WTC11 (cell line): ENCODE data around the gene SDHA.
"Not testable (repeated sequence)": the region's sequence is repeated elsewhere in the genome, so short reads cannot be mapped to it uniquely, and the experiment has no call there.

Experiments used
- NR3C1 ChIP-seq: sonication (generic); formaldehyde crosslinking; conservative IDR thresholded peaks from 2 replicates; pipeline ENCODE4 v1.8.1; 2023; ENCODE audit warnings: low read depth, mild to moderate bottlenecking, missing genetic modification reagents
- TEAD4 ChIP-seq: sonication (generic); formaldehyde crosslinking; IDR thresholded peaks from 2 replicates; pipeline ENCODE4 v1.8.0; 2022; ENCODE audit warnings: mild to moderate bottlenecking, missing genetic modification reagents
- ZNF121 ChIP-seq: sonication (generic); formaldehyde crosslinking; IDR thresholded peaks from 2 replicates; pipeline ENCODE4 v1.8.0; 2023; ENCODE audit warnings: missing genetic modification reagents
- TF ChIP-seq, protein P1 (sequence below): sonication (generic); formaldehyde crosslinking; IDR thresholded peaks from 2 replicates; pipeline ENCODE4 v1.8.1; 2022; ENCODE audit warnings: low read depth, mild to moderate bottlenecking, moderate library complexity, missing genetic modification reagents, borderline replicate concordance
- TF ChIP-seq, protein P2 (sequence below): fragments of 200-600 bp; IDR thresholded peaks from 2 replicates; pipeline ENCODE4 v1.8.0; 2022; ENCODE audit warnings: antibody characterized with exemption

DNA sequence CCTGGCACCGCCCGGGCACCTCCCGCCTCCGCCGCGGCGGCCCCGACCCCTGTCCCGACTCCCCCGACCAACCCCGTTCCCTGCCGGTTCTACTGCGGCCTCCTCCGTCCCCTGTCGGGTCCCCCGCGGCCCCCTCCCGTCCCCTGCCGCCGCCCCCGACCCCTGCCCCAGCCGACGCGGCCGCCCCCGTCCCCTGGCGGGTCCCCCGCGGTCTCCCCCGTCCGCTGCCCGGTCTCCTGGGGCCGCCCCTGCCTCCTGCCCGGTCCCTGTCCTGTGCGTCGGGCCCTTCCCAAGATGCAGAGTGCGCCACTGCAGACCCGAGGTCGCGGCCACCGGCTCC lies 53.7 kb downstream of the SDHA start:
- TF ChIP-seq TEAD4, NR3C1, ZNF121 (CRISPR knock-in tag): not testable (repeated sequence)
- TF ChIP-seq, protein P1, sequence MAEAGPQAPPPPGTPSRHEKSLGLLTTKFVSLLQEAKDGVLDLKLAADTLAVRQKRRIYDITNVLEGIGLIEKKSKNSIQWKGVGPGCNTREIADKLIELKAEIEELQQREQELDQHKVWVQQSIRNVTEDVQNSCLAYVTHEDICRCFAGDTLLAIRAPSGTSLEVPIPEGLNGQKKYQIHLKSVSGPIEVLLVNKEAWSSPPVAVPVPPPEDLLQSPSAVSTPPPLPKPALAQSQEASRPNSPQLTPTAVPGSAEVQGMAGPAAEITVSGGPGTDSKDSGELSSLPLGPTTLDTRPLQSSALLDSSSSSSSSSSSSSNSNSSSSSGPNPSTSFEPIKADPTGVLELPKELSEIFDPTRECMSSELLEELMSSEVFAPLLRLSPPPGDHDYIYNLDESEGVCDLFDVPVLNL (CRISPR knock-in tag): not testable (repeated sequence)
- TF ChIP-seq, protein P2, sequence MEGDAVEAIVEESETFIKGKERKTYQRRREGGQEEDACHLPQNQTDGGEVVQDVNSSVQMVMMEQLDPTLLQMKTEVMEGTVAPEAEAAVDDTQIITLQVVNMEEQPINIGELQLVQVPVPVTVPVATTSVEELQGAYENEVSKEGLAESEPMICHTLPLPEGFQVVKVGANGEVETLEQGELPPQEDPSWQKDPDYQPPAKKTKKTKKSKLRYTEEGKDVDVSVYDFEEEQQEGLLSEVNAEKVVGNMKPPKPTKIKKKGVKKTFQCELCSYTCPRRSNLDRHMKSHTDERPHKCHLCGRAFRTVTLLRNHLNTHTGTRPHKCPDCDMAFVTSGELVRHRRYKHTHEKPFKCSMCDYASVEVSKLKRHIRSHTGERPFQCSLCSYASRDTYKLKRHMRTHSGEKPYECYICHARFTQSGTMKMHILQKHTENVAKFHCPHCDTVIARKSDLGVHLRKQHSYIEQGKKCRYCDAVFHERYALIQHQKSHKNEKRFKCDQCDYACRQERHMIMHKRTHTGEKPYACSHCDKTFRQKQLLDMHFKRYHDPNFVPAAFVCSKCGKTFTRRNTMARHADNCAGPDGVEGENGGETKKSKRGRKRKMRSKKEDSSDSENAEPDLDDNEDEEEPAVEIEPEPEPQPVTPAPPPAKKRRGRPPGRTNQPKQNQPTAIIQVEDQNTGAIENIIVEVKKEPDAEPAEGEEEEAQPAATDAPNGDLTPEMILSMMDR: not testable (repeated sequence)
